HEK293T (cell line): ENCODE measurements around the gene OR1S1.
"Not testable (repeated sequence)": the region's sequence is repeated elsewhere in the genome, so short reads cannot be mapped to it uniquely, and the experiment has no call there.

ENCODE experiments used
- CTCF ChIA-PET: fragments of 350-600 bp; formaldehyde crosslinking; extraction: SDS; loops from one replicate; lab custom pipeline; 2021; ENCODE audit warnings: antibody characterized with exemption, inconsistent platforms; lab: Yijun Ruan, JAX
- POLR2A ChIA-PET: fragments of 350-600 bp; formaldehyde crosslinking; extraction: SDS; loops from one replicate; lab custom pipeline; 2020; ENCODE audit warnings: antibody characterized with exemption, inconsistent platforms; lab: Yijun Ruan, JAX
- DNase-seq: peaks from one replicate; pipeline ENCODE4 v3.0.0; 2012; ENCODE audit warnings: mixed read lengths; ENCODE audit errors: extremely low spot score
- ARNT ChIP-seq: fragments of 450-650 bp; IDR thresholded peaks from 2 replicates; pipeline ENCODE4 v1.6.1; 2017; ENCODE audit warnings: mild to moderate bottlenecking
- BHLHE40 ChIP-seq: fragments of 450-650 bp; IDR thresholded peaks from 2 replicates; pipeline ENCODE4 v1.6.1; 2016; ENCODE audit warnings: mild to moderate bottlenecking, moderate library complexity, borderline replicate concordance
- CTBP1 ChIP-seq: fragments of 450-650 bp; IDR thresholded peaks from 2 replicates; pipeline ENCODE4 v1.6.1; 2016; ENCODE audit warnings: borderline replicate concordance
- ELF4 ChIP-seq: fragments of 450-650 bp; IDR thresholded peaks from 2 replicates; pipeline ENCODE4 v1.6.1; 2017; ENCODE audit warnings: antibody characterized with exemption
- FOXA1 ChIP-seq: fragments of 450-650 bp; IDR thresholded peaks from 2 replicates; pipeline ENCODE4 v1.6.1; 2016; ENCODE audit warnings: mild to moderate bottlenecking
- FOXK2 ChIP-seq: fragments of 450-650 bp; IDR thresholded peaks from 2 replicates; pipeline ENCODE4 v1.6.1; 2016; ENCODE audit warnings: mild to moderate bottlenecking
- FOXM1 ChIP-seq: fragments of 450-650 bp; IDR thresholded peaks from 2 replicates; pipeline ENCODE4 v1.6.1; 2017; ENCODE audit warnings: mild to moderate bottlenecking, borderline replicate concordance
- HDGF ChIP-seq: fragments of 450-650 bp; IDR thresholded peaks from 2 replicates; pipeline ENCODE4 v1.6.1; 2017; ENCODE audit warnings: antibody characterized with exemption, borderline replicate concordance
- L3MBTL2 ChIP-seq: fragments of 450-650 bp; conservative IDR thresholded peaks from 2 replicates; pipeline ENCODE4 v1.6.1; 2016; ENCODE audit warnings: mild to moderate bottlenecking
- LEF1 ChIP-seq: fragments of 450-650 bp; IDR thresholded peaks from 2 replicates; pipeline ENCODE4 v1.6.1; 2017; ENCODE audit warnings: mild to moderate bottlenecking, borderline replicate concordance
- NFRKB ChIP-seq: fragments of 450-650 bp; IDR thresholded peaks from 2 replicates; pipeline ENCODE4 v1.6.1; 2016; ENCODE audit warnings: mild to moderate bottlenecking, moderate library complexity
- PKNOX1 ChIP-seq: fragments of 450-650 bp; IDR thresholded peaks from 2 replicates; pipeline ENCODE4 v1.6.1; 2016
- SP1 ChIP-seq: fragments of 450-650 bp; IDR thresholded peaks from 2 replicates; pipeline ENCODE4 v1.6.1; 2017
- SUZ12 ChIP-seq: fragments of 450-650 bp; IDR thresholded peaks from 2 replicates; pipeline ENCODE4 v1.6.1; 2016; ENCODE audit warnings: mild to moderate bottlenecking
- TARDBP ChIP-seq: fragments of 450-650 bp; IDR thresholded peaks from 2 replicates; pipeline ENCODE4 v1.6.1; 2016
- ZNF384 ChIP-seq: fragments of 450-650 bp; IDR thresholded peaks from 2 replicates; pipeline ENCODE4 v1.6.1; 2016

OR1S1 gene

GRCh38 chr11:58212420-58212819 lies at the start of gene OR1S1:
Gene OR1S1 (plus strand): TSS chr11:58212720.
- CTCF ChIA-PET, DNase-seq, POLR2A ChIA-PET: not testable (repeated sequence)

GRCh38 chr11:58164389-58164788 lies 48.1 kb upstream of the OR1S1 start:
- ChIA-PET CTCF (no interaction called here), POLR2A (no interaction called here)
- TF ChIP-seq PKNOX1, result no peak
- no peak for TF ChIP-seq FOXM1
- TF ChIP-seq LEF1, result no peak
- no peak for TF ChIP-seq ZNF384
- no peak for TF ChIP-seq FOXA1
- TF ChIP-seq CTBP1, result no peak
- TF ChIP-seq ELF4, result no peak
- TF ChIP-seq L3MBTL2, result no peak
- no peak for TF ChIP-seq ARNT
- TF ChIP-seq HDGF, result no peak
- TF ChIP-seq SUZ12, result no peak
- no peak for TF ChIP-seq BHLHE40
- TF ChIP-seq FOXK2, result no peak
- TF ChIP-seq SP1, result no peak
- TF ChIP-seq TARDBP, result no peak
- TF ChIP-seq NFRKB, result no peak
- DNase-seq, result no peak

- TF ChIP-seq NFRKB, result no peak
- no peak for TF ChIP-seq ARNT
- no peak for TF ChIP-seq LEF1
- TF ChIP-seq FOXK2, result no peak
- no peak for TF ChIP-seq SP1
- no peak for TF ChIP-seq BHLHE40
- TF ChIP-seq TARDBP, result no peak
- no peak for TF ChIP-seq HDGF
- TF ChIP-seq ELF4, result no peak
- no peak for TF ChIP-seq FOXA1
- TF ChIP-seq SUZ12, result no peak
- no peak for TF ChIP-seq L3MBTL2
- no peak for TF ChIP-seq PKNOX1
- no peak for TF ChIP-seq FOXM1
- no peak for TF ChIP-seq ZNF384
- no peak for TF ChIP-seq CTBP1
- CTCF ChIA-PET, result no interaction called here
- no peak for DNase-seq
- POLR2A ChIA-PET, result no interaction called here
These were observed 47.5 kb upstream of the OR1S1 start for GRCh38 chr11:58164990-58165389.

GRCh38 chr11:58165504-58166106 lies 46.9 kb upstream of the OR1S1 start:
- POLR2A ChIA-PET, result no interaction called here
- TF ChIP-seq CTBP1, result no peak
- no peak for TF ChIP-seq SP1
- CTCF ChIA-PET, result no interaction called here
- DNase-seq, result no peak

- no peak for DNase-seq
- no peak for TF ChIP-seq FOXM1
- ChIA-PET POLR2A (no interaction called here), CTCF (no interaction called here)
These were observed 35.0 kb upstream of the OR1S1 start for GRCh38 chr11:58177409-58178054.

- ChIA-PET POLR2A (no interaction called here), CTCF (no interaction called here)
- DNase-seq, result no peak
- TF ChIP-seq ELF4, result no peak
- no peak for TF ChIP-seq FOXK2
- TF ChIP-seq L3MBTL2, result no peak
- no peak for TF ChIP-seq BHLHE40
- no peak for TF ChIP-seq ARNT
- no peak for TF ChIP-seq ZNF384
These were observed 34.1 kb upstream of the OR1S1 start for GRCh38 chr11:58178444-58178843.

- no peak for TF ChIP-seq FOXK2
- no peak for TF ChIP-seq HDGF
- no peak for TF ChIP-seq PKNOX1
- TF ChIP-seq FOXM1, result no peak
- no peak for TF ChIP-seq ZNF384
- TF ChIP-seq CTBP1, result no peak
- no peak for TF ChIP-seq SUZ12
- DNase-seq, result no peak
- ChIA-PET CTCF (no interaction called here), POLR2A (no interaction called here)
These were observed 32.9 kb upstream of the OR1S1 start for GRCh38 chr11:58179648-58180047.
